Fibroblast of skin of right biceps (primary cell): ENCODE data around the gene KAZALD1.
A peak's percentile ranks its signal among the peaks of the same experiment; 100 is the strongest.

ENCODE experiments used
- DNase-seq: peaks from one replicate; pipeline ENCODE4 v3.0.0-alpha.2; 2013

The KAZALD1 gene

DNA sequence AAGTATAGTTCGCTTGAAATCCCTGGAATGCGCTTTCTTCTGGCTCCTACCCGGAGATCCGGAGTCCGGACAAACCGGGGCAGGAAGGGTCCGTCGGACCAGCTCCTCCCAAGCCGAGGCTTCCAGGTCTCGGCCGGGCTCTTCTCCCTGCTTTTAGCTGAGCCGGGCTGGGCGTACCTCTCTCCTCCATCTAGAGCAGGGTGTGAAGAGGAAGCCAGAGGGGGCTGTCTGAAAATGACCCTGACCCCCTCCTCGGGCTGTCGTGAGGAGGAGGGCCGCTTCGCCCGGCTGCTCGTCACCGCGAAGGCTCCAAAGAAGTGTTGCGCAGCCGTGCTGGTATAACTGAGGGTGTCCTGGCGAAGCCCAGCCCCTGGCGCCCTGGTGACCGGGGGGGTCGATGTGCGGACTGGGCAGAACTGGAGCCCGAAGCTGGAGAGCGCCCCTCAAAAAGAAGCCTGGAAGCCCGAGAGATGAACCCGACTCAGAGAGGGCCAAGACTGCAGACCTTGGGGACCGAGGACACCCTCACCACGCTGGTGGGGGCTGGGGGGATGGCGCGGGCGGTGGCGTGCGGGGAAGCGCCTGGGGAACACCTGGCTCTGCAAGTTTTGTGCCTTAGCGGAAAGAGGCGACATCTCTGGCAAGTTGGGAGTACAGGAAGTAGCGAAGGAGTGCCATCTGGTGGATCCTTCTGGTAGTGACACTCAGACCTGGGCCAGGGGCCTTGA lies 5.7 kb downstream of the KAZALD1 start:
- DNase-seq, result peak; percentile 78

DNA sequence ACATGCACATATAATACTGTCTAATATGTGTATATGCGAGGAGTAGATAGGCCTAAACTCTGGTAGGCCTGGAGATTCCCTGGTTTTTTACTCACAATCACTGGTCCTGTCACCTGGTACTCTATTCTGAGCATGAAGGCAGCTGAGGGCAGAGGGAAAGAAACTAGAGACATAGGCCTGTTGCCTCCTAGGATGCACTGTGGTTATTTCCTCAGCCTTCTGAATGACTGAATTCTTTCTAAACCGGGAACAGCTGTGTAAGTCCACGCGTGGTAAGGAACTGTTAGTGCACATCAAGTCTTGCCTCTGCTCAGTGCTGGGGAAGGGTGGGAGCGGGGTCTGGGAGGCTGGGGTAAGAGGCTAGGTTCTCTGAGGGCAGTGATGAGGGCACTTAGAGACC lies 7.7 kb downstream of the KAZALD1 start:
- no peak for DNase-seq

DNA sequence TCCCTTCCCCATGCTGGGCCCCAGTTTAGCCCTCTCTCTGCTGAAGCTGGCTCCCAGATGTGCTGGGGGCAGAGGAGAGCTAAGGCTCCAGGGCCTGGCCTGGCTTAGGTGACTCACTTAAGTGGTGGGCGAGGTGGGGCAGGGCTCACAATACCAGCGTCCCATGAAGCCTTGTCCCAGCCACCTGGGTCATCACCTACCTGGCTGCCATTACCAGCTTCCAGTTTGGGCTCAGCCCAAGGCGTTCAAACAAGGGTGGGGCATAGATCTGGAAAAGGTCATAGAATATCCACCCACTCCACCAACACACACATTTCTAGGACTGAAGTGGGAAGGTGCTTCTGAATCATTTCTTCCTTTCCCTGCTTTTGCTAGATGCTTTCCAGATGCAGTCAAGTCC lies 8.3 kb downstream of the KAZALD1 start:
- no peak for DNase-seq

- DNase-seq, result no peak
Observed at GRCh38 chr10:101071267-101071884, 9.6 kb downstream of the KAZALD1 start.

DNA sequence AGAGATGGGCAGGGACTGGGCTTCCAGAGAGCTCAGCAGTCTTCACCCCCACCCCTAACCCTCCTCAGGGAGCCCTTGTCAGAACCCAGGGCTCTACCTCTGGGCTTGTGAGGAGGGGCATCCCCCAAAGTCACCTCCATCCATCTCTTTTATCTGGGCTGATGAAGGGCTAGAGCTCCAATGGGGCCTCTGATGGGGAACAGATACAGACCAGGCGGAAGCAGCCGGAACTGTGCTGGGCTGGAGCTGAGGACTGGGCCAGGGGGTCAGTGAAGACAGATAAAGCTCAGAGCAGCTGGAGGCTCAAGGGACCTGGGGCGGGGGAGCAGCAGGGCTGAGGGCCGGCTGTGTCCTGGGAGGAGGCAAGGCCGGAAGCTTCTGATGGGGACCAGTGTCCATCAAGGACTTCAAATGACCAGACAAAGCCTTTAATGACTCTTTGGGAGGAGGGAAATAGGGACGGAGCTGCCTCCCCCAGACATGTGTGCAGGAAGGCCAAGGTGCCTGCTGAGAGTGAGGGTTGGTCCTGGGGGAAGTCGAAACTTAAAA lies 10.2 kb downstream of the KAZALD1 start:
- DNase-seq, result no peak

- no peak for DNase-seq
Observed at GRCh38 chr10:101072923-101073322, 11.1 kb downstream of the KAZALD1 start.

DNA sequence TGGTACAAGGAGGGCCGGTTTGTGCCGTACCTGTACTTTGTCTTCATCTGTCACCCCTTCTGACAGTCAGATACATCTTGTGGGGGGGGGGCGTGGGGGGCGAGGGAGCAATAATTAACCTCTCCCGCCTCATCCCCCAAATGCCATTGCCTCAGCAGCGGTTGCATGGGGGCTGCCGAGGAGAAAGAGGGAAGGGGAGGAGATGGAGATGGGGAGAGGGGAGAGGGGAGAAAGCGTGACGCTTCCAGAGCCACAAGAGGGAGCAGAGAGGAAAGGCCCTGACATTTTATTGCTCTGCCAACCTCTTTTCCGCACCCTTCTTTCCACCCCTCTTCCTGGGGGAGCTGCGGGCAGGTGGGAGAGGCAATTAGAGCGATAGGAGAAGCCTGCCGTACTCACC lies 11.8 kb downstream of the KAZALD1 start:
- no peak for DNase-seq

GRCh38 chr10:101075775-101076174 lies 14.0 kb downstream of the KAZALD1 start:
- DNase-seq, result no peak

GRCh38 chr10:101076630-101077029 lies 14.8 kb downstream of the KAZALD1 start:
- no peak for DNase-seq

- no peak for DNase-seq
Observed at GRCh38 chr10:101079874-101080273, 18.1 kb downstream of the KAZALD1 start.

GRCh38 chr10:101080933-101081931 lies 19.4 kb downstream of the KAZALD1 start:
- peak; percentile 27 for DNase-seq

GRCh38 chr10:101085846-101086245 lies 24.1 kb downstream of the KAZALD1 start:
- no peak for DNase-seq

DNA sequence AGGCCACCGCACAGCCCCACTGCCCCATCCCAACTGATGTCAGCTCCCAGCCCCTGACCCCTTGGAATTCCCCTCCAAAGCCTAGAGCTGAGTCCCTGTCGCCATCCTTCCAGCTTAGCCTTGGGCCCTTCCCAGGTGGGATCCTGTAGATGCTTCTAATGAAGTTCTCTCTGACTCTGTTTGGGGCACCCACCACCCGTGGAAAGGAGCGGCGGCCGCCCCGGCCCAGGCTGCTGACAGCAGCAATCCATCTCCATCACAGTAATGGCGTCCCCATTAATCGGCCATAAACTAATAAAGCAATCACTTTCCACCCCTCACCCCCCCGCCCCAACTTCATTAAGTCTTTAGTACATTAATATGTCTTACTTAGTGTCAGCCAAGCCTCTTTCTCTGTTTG lies 25.6 kb downstream of the KAZALD1 start:
- no peak for DNase-seq

GRCh38 chr10:101087965-101088364 lies 26.2 kb downstream of the KAZALD1 start:
- DNase-seq, result no peak

GRCh38 chr10:101089520-101090299 lies 27.9 kb downstream of the KAZALD1 start:
- DNase-seq, result no peak

GRCh38 chr10:101090597-101090996 lies 28.8 kb downstream of the KAZALD1 start:
- no peak for DNase-seq

DNA sequence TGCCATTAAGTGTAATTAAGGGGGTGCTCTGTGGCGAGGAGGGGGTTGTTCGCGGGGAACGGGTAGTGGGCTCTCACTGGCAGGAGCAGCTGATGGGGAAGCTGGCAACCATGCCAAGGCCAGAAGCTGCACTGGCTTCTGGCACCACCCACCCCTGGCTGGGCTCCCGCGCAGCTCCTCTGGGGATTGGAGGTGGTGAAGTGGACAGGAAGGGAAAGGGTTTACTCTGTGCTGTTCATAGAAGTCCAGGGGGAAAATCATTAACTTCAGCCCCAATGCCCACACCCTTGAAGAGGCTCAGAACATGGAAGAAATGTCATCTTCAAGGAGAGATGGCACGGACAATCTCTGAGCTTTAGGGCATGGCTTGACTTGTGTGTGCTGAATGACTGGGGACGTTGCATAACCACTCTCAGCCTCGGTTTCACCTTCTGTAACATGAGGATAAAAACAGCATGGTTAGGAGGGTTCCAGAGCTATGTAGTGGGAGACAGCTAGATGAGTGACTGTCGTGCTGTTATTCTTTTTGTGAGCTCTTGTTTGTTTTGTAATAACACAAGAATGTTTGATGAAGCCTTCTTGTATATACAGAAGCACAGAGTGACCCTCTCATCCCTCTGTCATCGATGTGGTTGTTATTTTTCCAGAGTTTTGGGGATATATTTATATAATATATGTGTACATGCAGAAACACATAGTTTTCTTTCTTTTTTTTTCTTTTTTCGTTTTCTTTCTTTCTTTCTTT lies 29.9 kb downstream of the KAZALD1 start:
- DNase-seq, result no peak

GRCh38 chr10:101092881-101093354 lies 31.1 kb downstream of the KAZALD1 start:
- no peak for DNase-seq

DNA sequence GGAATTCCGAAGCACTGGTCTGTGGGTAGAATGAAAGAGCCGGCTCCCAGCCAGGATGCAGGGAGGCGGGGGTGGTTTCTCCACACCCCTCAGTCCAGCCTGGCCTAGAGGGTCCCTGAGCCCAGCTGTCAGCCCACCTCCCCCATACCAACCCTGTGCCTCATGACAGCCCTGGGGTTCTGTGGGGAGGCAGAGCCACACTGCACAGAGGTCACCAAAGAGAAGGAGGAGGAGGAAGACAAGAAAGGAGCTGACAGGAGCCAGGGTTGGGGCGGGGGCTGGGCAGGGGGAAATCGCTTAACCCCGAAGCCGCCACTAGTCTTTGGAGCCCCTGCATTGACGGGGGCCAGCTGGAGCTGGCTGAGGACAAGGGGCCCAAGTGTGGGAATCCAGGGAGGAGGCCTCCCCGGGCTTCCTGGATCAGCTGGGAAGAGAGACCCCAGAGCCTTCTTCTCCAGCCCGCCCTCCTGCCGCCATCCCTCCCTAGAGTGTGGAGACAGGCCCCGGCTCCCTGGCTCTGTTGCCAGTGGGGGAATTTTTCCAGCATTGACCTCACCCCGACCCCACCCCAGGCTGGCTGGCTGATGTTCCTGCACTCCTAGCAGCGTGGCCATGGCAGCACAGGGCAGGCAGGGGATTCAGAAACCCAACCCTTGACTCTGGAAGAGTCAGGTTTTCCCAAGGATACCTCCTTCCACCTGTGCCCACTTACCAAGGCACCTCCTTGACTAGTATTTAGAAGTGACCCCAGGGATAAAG lies 32.5 kb downstream of the KAZALD1 start:
- DNase-seq, result no peak

DNA sequence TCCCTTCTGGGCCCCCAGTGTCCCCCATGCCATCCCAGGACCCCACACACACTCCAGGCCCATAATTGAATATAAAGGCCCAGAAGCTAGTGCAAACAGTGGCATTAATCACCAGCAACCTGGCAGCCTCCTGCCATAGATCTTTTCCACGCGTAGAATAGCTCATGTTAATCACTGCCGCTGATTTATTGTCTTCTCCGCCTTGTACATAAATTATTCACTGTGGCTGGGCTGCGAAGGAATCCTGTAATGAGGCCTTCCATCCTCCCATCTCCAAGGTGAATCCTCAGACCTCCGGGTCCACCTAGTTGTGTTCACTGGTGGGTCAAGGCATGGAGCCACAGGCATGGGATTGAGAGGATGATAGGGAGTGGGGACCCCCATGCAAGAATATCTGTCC lies 33.2 kb downstream of the KAZALD1 start:
- no peak for DNase-seq
